ENCODE results near the gene SFMBT1.
A peak's percentile ranks its signal among the peaks of the same experiment; 100 is the strongest.
"Not testable (repeated sequence)": the region's sequence is repeated elsewhere in the genome, so short reads cannot be mapped to it uniquely, and the experiment has no call there.

SFMBT1 gene

DNA sequence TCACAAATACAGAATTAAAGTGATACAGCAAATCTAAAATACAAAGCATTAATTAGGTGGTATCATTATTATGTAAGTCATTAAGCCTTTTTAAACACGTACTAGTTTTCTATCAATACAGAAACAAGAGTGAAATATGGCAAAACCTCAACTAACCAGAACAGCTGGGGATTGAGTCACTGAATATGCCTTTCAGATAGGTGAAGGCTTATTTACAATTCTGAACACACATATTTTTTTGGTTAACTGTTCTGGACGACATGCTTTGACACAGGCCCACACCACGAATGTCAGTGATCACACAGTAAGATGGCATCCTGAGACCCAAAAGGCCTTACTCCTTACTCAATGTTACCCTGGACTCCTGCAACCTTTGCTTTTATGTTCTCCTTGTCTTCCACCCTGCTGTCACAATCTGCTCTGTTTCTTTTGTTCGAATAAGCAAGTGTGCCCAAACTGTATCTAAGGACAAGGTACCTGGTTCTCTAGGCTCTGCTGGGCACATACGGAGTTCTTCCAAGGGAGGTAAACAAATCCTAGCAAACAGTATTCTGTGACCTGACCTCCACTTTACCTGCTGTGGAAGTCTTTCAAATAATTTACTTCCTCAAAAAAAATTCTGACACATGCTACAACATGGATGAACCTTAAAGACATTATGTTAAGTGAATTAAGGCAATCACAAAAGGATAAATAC is 7.0 kb downstream of the SFMBT1 start:
- no peak for DNase-seq (ENCODE audit: low read depth)

DNA sequence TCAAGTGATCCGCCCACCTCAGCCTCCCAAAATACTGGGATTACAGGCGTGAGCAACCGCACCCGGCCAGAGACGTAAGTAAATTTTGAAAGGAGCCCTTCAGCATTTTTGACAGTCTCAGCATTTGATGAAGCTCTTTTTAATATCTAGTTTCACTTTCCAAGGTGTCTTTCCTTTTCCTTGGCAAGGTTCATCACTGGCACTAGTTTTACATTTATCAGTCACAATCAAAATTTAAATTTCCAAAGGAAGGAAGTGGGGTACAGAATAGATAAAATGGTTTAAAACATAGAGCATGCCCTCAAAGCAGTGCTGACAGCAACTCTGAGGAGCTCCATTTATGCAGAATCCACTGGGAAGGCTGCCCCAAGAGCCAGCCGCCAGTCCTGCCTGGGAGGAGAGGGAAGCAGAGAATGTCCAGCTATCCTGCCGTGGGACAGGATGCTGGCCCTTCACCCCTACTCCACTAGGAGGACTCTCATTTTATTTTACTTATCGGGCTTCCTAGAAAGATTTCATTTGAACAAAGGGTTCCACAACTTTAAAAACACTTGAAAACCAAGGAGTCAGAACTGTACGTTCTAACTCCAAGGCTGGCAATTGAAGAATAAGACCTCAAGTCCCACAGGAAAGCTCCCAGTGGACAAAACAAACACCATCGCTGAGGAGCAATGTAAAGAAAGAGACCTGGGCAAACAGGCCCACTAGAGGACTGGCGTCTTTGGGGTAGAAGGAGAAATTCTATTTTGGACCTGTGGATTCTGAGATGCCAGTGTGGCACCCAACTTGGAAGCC is 9.9 kb downstream of the SFMBT1 start:
- DNase-seq (ENCODE audit: low read depth) = no peak

DNA sequence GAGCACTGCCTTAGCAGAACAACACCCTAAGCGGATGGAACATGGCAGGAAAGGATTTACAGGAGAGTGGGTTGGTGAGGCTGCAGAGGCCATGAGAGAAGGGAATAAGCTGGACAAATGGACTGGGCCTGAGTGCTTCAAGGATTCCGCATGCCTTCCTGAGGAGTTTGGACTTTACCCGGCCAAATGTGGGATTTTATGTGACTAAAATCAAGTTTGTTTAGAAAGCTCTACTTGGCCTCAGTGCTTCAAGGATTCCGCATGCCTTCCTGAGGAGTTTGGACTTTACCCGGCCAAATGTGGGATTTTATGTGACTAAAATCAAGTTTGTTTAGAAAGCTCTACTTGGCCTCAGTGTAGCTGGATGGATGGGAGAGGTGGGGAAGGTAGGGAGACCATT is 10.9 kb downstream of the SFMBT1 start:
- not testable (repeated sequence) for DNase-seq (ENCODE audit: low read depth)

DNA sequence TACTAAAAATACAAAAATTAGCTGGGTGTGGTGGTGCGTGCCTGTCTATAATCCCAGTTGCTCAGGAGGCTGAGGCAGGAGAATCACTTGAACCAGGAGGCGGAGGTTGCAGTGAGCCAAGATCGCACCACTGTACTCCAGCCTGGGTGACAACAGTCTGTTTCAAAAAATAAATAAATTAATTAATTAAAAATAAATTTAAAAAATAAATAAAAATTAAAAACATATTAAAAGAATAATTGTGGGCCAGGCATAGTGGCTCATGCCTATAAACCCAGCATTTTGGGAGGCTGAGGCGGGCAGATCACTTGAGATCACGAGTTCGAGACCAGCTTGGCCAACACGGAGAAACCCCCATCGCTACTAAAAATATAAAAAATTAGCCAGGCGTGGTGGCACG is 11.5 kb downstream of the SFMBT1 start:
- DNase-seq (ENCODE audit: low read depth) = not testable (repeated sequence)

DNA sequence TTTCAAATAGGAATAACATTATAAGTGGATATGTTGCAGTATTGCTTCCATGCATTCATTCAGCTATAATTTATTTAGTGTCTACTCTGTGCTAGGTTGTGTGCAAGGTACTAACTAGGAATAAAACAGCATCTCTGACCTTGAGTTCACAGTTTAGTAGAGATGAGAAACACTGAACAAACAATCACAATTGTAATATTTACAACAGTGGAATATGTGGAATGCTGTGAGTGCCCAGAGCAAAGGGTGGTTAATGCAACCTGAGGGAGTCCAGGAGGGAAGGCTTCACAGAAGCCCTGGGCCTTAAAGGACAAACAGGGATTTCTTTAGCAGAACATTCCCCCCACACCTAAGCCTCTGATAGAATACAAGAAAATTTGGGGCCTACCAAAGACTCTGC is 13.3 kb downstream of the SFMBT1 start:
- no peak for DNase-seq (ENCODE audit: low read depth)

DNA sequence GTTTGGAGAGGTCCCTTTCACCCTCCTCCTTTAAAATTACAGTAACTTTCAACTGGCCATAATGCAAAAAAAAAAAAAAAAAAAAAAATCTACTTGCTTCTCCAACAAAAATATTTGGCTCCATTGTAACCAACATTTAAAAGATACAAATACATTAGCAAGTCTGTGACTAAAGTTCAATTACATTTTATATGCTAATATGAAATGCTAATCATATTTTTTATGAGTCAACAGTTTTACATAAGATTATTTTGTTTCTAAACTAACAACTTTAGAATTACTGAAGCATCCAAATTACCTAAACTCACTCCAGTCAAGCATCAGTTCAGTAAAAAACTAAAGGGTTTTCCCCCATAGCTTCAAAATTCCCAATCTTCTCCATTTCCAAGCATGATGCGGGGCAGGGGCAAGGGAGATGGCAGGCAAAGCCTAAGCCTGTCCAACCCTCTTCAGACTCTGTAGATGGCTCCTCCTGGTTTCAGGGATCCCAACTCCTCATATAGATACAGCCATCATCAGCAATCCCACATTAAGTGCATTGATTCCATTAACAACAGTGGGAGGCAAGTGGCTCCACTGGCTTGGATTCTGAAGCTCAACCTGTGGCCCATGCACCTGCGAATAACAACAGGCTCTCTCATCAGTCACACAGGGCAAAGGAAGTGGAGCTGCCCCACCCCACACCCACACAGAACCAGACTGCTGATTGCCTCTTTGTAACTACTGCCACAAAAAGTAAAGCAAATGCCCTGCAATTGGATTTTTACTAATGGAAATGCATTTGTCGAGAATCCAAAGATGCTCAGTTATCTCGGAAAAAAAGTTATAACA is 15.0 kb downstream of the SFMBT1 start:
- no peak for DNase-seq (ENCODE audit: low read depth)

DNA sequence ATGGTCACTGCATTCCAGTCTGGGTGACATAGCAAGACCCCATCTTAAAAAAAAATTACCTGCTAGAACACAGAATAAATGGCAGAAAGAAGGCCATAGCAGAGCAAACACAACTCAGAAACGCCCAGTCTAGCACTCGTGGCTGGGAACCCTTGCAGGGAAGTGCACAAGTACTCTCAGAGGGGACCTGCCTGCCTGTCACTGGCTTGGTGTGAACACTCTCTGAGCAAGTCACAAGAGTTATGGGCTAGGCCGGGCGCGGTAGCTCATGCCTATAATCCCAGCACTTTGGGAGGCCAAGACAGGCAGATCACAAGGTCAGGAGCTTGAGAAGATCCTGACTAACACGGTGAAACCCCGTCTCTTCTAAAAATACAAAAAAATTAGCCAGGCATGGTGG is 17.2 kb downstream of the SFMBT1 start:
- no peak for DNase-seq (ENCODE audit: low read depth)

DNA sequence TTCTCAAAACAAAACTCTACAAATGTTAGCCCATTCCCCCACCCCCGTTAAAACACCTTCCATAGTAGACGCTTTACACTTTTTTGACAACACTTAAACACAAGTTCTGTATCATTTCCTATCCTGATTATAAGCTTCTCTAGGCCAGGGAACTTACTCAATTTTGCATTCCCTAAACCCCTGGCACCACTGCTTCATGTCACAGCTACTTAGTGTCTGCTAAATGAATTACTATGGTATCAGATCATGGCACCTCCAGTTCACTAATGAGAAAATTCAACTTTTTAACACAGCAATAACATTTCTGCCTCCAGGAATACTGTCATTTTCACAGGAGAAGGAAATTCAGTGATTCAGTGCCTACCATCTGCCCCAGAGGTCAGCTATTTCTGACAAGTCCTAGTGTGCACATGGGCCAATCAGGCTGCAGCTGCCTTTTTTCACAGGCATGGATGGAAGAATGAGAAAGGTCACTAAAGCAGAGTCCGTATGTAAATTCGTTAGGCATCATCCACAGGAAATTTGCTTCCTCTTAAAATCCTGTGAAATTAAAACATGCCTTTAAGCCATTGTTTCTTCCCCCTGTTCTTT is 18.5 kb downstream of the SFMBT1 start:
- DNase-seq (ENCODE audit: low read depth) = peak; percentile 32

DNA sequence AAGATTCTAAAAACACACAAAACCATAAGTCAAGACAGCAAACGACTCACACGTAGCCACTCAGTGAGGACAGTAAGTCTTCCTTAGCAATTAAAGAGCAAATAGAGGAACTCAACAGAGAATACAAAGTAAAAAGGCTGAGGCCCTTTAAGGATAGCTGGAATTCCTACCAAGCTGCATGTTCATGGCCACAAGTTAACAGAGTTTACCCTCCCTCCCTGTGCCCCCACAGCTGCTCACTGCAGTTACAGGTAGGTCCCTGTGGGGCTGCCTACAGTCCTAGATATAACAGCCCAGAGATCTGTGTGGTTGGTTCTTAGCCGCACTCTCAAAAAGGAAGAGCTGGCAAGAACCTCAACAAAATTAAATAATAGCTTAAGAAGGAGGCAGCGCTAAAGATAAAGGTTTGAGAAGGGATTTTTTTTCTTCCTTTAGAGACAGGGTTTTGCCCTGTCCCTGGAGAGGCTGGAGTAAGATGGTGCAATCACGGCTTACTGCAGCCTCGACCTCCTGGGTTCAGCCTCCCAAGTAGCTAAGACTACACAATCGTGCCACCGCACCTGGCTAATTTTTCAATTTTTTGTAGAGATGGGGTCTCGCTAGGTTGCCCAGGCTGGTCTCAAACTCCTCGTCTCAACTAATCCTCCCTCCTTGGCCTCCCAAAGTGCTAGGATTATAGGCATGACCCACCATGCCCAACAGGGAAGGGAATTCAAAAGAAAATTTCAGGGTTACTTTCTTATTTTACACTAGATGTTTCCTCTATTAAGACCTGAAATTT is 19.3 kb downstream of the SFMBT1 start:
- DNase-seq (ENCODE audit: low read depth) = no peak

DNA sequence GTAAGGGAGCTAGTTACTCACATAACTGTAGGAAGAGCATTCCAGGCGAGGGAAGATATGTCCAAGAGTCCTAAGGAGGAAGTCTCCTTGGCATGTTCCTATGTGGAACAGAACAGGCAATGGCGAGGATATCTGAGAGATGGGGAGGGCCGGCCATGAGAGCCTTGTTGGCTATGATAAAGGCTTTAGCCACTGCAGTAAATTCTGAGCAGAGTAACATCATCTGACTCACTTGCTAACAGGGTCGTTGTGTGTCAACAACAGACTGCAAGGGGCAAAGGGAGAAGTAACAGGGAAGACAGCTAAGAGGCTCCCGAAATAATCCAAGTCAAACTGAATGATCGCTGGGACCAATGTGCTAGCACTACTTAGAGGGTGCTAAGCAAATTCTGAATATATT is 21.6 kb downstream of the SFMBT1 start:
- no peak for DNase-seq (ENCODE audit: low read depth)

DNA sequence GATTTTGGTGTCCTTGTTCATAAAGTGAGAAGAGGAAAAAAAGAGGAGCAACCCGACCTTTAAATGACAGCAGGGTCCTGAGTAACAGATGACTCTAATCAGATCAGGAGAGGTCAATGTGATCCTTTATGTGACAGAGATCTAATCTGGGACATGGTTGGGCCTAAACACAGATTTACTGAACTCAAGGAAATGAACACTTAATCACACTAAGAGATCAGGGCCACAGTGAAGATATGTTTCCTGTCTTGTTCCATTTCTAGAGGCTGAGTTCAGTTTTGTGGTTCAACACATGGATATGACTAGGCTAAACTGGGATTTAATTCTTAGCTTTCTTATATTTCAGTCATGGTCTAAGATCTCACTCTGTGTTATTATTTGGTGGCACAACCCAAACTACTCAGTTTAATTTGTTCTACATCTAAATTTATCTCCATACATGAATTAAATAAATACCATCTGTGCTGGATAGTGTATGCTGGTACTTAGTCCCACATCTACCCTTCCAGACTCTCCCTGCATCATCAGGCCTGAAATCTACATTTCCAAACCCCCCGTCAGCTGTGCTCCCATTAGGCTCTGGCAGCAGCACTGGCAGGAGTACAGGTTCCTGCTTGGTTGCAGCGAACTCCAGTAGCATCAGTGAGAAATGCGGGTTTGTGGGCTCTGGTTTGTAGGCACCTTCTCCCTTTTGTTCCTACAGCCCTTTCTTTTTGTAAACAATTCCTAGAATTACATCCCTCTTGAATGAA is 22.6 kb downstream of the SFMBT1 start:
- DNase-seq (ENCODE audit: low read depth) = peak; percentile 49

DNA sequence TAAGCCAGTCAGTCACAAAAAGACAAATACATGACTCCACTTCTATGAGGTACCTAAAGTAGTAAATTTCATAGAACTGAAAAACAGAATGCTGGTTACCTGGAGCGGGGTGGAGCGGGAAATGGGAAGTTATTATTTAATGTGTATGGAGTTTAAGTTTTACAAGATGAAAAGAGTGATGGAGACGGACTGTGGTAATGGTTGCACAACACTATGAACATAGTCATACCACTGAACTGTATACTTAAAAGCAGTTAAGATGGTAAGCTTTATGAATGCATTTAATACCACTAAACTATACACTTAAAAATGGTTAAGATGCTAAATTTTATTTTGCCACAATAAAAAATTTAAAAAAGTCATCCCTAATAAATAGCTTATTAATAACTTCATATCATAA is 23.2 kb downstream of the SFMBT1 start:
- DNase-seq (ENCODE audit: low read depth) = peak; percentile 14

DNA sequence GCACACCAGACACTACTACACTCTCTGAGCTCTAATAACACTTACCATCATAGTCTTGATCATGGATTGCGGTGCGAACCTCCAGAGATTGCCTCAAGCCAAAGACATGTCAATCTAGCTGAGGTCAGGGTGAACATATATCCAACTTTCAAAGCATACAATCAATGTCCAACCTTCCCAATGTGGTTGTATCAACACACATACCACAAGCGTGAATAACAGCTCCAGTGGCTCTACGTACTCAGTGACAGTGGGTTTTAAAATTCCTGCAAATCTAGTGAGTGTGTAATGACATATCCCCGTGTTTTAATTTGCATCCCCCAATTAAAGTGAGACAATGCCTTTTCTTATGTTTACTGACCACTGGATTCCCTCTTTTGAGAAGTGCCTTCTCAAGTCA is 29.6 kb downstream of the SFMBT1 start:
- DNase-seq (ENCODE audit: low read depth) = peak; percentile 11

DNA sequence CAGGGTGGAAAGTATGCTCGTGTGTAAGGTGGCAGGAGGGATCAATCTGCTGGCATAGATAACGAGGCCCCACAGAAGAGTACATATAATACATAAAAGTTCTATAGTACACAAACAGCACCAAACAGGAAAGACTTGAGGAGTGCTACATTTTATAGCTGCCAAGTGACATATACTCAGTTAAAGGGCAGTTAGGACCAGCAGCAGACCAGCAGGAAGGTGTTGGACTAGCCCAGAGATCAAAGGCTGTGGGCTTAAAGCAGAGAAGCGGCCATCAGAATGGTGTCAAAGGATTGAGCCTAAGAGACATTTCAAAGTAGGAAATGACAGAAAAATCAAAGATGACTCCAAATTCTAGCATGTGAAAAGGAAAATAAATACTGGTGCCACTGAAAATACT is 34.5 kb downstream of the SFMBT1 start:
- no peak for DNase-seq (ENCODE audit: low read depth)

DNA sequence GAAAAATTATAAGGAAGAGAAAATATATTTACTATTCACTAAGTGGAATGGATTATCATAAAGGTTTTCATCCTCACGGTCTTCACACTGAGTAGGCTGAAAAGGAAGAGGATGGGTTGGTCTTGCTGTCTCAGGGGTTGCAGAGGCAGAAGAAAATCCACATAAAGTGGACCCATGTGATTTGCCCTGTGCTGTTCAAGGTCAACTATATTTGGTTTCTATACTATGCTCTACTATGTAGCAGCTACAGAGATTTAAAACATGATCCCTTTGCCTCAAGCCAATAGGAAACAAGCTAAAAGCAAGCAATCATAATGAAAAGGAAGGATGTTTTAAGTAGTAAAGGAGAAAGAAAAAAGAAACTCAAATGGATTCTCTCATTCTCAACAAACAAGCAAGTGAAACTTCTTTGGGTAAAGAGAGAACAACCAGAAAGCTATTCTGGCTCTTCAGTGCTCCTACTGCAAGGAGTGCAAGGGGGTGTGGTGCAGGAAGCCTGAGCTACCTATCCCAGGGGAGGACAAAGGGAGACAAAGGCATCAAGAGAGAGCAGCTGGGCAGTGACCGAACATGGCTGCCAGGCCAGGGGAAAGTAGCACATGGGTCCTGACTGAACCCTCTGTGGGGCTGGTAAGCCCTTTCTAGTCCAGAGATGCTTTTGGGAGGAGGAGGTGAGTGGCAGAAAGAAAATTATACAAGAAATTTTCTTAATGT is 35.9 kb downstream of the SFMBT1 start:
- no peak for DNase-seq (ENCODE audit: low read depth)

DNA sequence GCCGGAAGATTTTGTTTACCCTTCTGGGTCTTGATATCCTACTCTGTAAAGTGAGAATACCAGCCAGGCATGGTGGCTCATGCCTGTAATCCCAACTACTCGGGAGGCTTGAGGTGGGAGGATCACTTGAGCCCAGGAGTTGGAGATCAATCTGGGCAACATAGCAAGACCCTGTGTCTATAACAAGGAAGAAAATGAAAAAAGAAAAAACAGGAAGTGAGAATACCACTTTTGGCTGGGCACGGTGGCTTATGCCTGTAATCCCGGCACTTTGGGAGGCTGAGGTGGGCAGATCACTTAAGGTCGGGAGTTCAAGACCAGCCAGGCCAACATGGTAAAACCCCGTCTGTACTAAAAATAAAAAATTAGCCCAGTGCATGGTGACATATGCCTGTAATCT is 36.9 kb downstream of the SFMBT1 start:
- no peak for DNase-seq (ENCODE audit: low read depth)

DNA sequence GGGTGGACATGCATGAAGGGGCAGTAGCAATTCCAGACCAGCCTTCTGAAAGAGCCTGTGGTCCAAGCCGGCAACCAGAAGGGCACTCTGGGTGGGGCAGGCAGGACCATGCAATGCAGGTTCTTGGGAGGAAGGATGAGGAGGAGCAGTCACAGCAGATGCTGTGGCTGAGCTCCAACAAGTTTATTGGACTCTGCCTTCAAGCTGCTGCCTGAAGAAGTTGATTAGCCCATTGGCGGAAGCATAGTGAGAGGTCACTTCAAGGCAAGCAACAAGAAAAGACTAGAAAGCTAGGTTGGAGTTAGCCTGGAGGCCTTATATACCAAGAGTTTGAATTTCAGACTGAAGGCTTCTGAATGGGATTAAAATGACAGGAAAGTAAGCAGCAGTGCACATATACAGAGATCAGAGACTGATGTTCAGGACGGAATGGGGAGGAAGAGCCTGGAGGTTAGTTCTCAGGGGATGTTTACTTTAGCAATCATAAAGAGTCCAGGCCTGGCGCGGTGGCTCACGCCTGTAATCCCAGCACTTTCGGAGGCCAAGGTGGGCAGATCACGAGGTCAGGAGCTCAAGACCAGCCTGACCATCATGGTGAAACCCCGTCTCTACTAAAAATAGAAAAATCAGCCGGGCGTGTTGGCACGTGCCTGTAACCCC is 39.9 kb downstream of the SFMBT1 start:
- no peak for DNase-seq (ENCODE audit: low read depth)

DNA sequence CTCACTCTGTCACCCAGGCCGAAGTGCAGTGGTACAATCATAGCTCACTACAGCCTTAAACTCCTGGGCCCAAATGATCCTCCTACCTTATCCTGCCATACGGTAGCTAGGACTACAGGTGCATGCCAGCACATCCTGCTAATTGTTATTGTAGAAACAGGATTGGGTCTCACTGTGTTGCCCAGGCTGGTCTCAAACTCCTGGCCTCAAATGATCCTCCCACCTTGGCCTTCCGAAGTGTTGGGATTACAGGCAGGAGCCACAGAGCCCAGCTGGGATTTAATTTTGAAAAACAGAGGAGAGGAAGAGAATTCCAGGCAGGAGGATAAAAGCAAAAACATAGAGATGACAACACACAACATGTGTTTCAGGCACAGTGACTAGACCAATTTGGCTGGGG is 40.5 kb downstream of the SFMBT1 start:
- DNase-seq (ENCODE audit: low read depth) = no peak

DNA sequence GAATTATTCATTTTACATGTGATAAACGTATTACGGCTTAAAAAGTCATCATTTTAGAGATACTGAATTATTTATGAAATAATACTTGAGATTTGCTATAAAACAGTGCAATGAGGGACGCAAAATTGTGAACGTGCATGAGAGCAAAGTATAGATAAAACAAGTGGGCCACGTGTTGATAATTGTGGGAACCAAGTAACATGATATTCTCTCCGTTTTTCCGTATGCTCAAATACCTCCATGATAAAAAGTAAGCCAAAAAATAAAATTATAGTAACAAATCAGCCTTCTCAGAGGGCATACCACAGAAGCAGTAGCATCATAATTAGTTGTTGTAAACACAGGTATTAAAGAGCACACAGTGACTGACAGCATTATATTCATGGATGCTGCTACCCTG is 42.6 kb downstream of the SFMBT1 start:
- no peak for DNase-seq (ENCODE audit: low read depth)
